Cardiac fibroblast (primary cell): ENCODE results near the gene FA2H.
"Not testable (repeated sequence)": the region's sequence is repeated elsewhere in the genome, so short reads cannot be mapped to it uniquely, and the experiment has no call there.

ENCODE experiments used
- DNase-seq, 2 donors: peaks; one replicate each; pipeline versions ENCODE4 v3.0.0 to v3.0.0-alpha.2; 2010; ENCODE audit warnings: low read depth in 2 of 2
- H3K4me3 ChIP-seq, 2 donors: replicated peaks in 1 of 2; 1 replicate in 1 of 2; 2 replicates in 1 of 2; pipeline ENCODE4 v1.5.1; 2011; ENCODE audit warnings: low read depth in 2 of 2, low read length in 2 of 2, mild to moderate bottlenecking in 2 of 2, moderate library complexity in 1 of 2
- TF ChIP-seq, protein P1 (sequence below): IDR thresholded peaks from one replicate; pipeline ENCODE4 v1.5.1; 2011; ENCODE audit warnings: low read depth, mild to moderate bottlenecking, low read length, inconsistent platforms

FA2H gene

DNA sequence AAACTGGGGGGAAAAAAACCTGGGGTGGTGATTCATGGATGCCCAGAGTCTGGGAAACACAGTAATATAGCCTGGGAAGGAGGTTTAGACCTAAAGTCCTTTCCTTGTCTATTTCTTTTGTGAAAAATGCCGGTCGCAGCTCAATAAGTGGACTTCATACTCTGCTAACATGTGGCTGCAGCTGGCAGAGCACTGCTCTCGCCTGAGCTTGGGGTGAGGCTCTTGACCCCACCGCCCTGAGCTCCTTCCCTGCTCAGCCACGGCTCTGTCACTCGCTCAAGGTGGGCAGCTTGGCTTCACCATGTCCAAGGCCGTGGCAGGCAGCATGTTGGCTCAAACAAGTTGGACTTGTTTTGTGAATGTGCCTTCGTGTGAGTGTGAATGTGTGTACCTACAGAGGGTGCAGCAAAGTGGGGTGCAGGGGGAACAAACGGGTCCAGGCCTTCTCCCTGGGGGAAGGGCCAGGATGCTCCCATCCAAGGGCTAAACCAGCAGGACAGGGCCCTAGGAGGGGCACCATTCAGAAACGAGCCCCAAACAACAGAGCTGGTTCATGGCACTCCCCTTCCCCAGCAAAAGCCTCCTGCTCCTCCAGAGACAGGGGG is 4.9 kb downstream of the FA2H start:
- DNase-seq, result no peak
- TF ChIP-seq, protein P1, sequence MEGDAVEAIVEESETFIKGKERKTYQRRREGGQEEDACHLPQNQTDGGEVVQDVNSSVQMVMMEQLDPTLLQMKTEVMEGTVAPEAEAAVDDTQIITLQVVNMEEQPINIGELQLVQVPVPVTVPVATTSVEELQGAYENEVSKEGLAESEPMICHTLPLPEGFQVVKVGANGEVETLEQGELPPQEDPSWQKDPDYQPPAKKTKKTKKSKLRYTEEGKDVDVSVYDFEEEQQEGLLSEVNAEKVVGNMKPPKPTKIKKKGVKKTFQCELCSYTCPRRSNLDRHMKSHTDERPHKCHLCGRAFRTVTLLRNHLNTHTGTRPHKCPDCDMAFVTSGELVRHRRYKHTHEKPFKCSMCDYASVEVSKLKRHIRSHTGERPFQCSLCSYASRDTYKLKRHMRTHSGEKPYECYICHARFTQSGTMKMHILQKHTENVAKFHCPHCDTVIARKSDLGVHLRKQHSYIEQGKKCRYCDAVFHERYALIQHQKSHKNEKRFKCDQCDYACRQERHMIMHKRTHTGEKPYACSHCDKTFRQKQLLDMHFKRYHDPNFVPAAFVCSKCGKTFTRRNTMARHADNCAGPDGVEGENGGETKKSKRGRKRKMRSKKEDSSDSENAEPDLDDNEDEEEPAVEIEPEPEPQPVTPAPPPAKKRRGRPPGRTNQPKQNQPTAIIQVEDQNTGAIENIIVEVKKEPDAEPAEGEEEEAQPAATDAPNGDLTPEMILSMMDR, result no peak
- H3K4me3 ChIP-seq, result no peak overlapping the region

DNA sequence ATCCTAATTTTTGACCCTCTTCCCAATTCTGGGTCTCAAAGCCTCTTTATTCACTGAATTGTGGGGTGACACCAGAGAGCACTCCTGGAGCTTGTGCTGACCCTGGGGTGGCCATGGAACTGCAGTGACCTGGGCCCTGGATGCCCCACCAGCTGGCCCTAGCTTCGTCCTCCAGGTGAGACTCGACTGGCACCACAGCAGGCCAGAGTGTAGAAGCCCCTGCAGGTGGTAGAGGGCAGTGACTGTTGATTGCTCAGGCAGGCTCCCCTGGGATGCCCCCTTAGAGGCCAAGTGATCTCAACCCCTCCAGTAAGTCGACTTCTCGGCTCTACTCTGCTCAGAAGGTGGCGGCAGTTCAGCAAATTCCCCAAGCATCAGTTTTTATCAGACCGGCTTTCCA is 6.4 kb downstream of the FA2H start:
- no peak for DNase-seq
- TF ChIP-seq, protein P1, result no peak

DNA sequence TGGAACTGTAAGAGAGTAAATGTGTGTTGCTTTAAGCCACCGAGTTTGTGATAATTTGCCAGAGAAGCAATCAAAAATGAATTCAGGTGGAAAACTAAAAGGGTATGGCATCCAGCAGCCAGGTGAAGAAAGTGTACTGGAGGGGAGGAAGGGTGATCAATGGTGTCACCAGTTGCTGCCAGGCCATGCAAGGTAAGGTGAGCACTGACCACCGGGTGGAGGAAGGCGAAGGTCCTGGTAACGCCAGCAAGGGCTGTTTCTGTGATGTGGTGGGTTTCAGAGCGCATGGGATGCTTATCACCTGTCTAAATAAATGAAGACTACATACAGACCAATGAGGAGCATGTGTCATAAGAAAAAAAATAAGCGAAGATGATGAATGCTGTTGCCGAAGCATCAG is 6.9 kb downstream of the FA2H start:
- TF ChIP-seq, protein P1, result no peak
- no peak overlapping the region for H3K4me3 ChIP-seq
- no peak for DNase-seq

More for the DNA sequence above, 6.4 kb downstream of the FA2H start:
- H3K4me3 ChIP-seq, result no peak overlapping the region

DNA sequence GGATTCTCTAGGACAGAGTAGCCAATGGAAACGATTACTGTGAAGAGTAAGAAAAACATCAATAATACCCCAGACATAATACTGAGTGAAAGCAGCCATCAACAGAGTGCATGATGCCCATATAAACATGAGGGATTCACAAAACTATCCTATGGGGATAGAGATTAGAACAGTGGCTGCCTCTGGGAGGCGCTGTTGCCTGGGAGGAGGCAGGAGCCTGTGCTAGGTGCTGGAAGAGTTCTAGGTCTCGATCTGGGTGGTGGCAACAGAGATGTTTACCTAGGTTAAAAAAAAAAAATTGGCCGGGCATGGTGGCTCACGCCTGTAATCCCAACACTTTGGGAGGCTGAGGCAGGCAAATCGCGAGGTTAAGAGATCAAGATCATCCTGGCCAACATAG is 7.9 kb downstream of the FA2H start:
- no peak overlapping the region for H3K4me3 ChIP-seq
- no peak for DNase-seq
- TF ChIP-seq, protein P1, result no peak

DNA sequence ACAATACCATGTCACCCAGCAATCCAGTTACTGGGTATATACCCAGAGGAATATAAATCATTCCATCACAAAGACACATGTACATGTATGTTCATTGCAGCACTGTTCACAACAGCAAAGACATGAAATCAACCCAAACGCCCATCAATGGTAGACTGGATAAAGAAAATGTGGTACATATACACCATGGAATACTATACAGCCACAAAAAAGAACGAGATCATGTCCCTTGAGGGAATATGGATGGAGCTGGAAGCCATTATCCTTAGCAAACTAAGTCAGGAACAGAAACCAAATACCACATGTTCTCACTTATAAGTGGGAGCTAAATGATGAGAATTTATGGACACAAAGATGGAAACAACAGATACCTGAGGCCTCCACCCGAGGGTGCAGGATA is 10.4 kb downstream of the FA2H start:
- not testable (repeated sequence) for H3K4me3 ChIP-seq, DNase-seq

DNA sequence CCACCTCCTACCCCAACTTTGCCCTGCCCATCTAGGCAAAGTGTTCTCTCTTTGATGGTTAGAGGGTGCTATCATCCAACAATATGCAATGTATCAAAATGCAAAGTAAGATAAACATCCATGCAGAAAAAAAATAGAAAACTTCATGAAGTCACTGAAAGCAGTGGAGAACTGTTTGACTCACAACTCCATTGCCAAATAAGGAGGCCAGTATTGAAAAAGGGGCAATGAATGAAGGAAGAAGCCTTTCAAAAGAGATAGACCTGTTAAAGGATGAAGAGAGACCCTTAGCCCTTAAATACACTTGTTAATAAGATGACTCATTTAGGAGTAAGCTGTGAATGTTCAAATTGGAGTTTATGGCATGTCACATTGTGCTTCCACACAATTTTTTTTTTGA is 13.0 kb downstream of the FA2H start:
- no peak for DNase-seq
- TF ChIP-seq, protein P1, result no peak
- no peak overlapping the region for H3K4me3 ChIP-seq

- DNase-seq, result peak in 1 of 2 donors; percentile 7
- no peak overlapping the region for H3K4me3 ChIP-seq
- TF ChIP-seq, protein P1, result no peak
Measured at GRCh38 chr16:74760007-74760767, 14.4 kb downstream of the FA2H start.
